Measurements from ENCODE around the gene MYCN. TPM values are rescaled to one million over a fixed set of nuclear protein-coding genes. Genes with fewer than 3 reads are reported as not detected.

Gene MYCN
- total RNA-seq, 1 experiment from 2014 or later, result 68.3 TPM

DNA sequence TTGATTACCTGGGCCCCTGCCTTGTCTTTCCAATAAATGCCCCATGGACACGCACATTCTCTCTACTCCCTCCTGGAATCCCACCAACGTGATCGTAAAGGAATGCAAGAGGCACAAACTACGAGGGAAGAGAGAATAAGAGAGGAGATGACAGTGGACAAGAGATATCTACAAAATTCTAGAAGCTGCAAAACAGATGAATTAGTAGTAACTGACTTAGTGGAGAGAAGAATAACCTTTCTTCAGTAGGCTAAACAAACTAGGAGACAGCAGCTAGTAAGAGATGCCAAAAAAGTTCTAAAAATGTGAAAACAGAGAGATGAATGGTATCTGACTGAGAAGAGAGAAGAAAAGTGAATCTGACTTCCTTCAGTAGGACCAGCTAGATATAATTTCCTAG is 43.5 kb upstream of the MYCN start (continued):
- no peak for TF ChIP-seq ESRRA (CRISPR knock-in tag; IDR thresholded peaks at IDR 0.05; ENCODE audit: borderline replicate concordance)
- TF ChIP-seq ZNF416 (CRISPR knock-in tag; IDR thresholded peaks at IDR 0.05), result no peak

GRCh38 chr2:15897431-15898098 is 42.8 kb upstream of the MYCN start:
- ATAC-seq, result no peak
- TF ChIP-seq, protein P1, sequence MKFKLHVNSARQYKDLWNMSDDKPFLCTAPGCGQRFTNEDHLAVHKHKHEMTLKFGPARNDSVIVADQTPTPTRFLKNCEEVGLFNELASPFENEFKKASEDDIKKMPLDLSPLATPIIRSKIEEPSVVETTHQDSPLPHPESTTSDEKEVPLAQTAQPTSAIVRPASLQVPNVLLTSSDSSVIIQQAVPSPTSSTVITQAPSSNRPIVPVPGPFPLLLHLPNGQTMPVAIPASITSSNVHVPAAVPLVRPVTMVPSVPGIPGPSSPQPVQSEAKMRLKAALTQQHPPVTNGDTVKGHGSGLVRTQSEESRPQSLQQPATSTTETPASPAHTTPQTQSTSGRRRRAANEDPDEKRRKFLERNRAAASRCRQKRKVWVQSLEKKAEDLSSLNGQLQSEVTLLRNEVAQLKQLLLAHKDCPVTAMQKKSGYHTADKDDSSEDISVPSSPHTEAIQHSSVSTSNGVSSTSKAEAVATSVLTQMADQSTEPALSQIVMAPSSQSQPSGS (CRISPR knock-in tag; IDR thresholded peaks at IDR 0.05; ENCODE audit: borderline replicate concordance, low read depth), result no peak
- TF ChIP-seq SMAD3 (CRISPR knock-in tag; IDR thresholded peaks at IDR 0.05; ENCODE audit: borderline replicate concordance) (no peak), NFYB (CRISPR knock-in tag; conservative IDR thresholded peaks at IDR 0.05; ENCODE audit: low read depth) (no peak)
- Mint-ChIP-seq H3K27me3 (ENCODE audit: low read depth) (peaks cover 6% of the 10 kb centered on the region), H3K4me1 (peaks cover 45% of the 10 kb centered on the region), H3K36me3 (peaks cover 19% of the 10 kb centered on the region), H3K4me3 (no peak overlapping the region), H3K27ac (no peak overlapping the region), H3K9me3 (peaks cover 33% of the 10 kb centered on the region)
- DNase-seq (ENCODE audit: low spot score), result no peak
- ChIA-PET CTCF (interaction anchor here (1.8 kb wide), 1 partner anchor 136 kb away, joined by 4 read pairs; no protein-coding TSS in a partner anchor), POLR2A (interaction anchor here (0.7 kb wide), 1 partner anchor 16 kb away, joined by 4 read pairs; no protein-coding TSS in a partner anchor)

DNA sequence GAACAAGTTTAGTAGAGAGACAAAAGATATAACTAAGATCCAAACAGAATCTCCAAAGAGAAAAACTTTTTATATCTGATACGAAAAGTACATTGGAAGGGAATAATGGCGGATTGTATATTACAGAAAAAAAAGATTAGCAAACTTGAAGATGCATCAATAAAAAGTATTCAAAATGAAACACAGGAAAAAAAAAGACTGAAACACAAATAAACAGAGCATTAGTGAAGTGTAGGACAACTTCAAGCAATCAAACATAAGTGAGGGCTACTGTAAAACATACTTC is 41.1 kb upstream of the MYCN start:
- Mint-ChIP-seq H3K4me1 (peaks cover 29% of the 10 kb centered on the region), H3K9me3 (peaks cover 33% of the 10 kb centered on the region), H3K4me3 (no peak overlapping the region), H3K27ac (no peak overlapping the region), H3K27me3 (ENCODE audit: low read depth) (peaks cover 6% of the 10 kb centered on the region), H3K36me3 (peaks cover 19% of the 10 kb centered on the region)
- ChIA-PET CTCF (interaction anchor here (1.5 kb wide), 1 partner anchor 10 kb away, joined by 4 read pairs; no protein-coding TSS in a partner anchor), POLR2A (no interaction called here)
- no peak for ATAC-seq
- DNase-seq (ENCODE audit: low spot score), result no peak
- TF ChIP-seq FOXP4 (CRISPR knock-in tag; IDR thresholded peaks at IDR 0.05) (no peak), ESRRA (CRISPR knock-in tag; IDR thresholded peaks at IDR 0.05; ENCODE audit: borderline replicate concordance) (no peak), ZNF317 (CRISPR knock-in tag; IDR thresholded peaks at IDR 0.05; ENCODE audit: borderline replicate concordance, low read depth) (no peak), TCF7 (CRISPR knock-in tag; IDR thresholded peaks at IDR 0.05; ENCODE audit: low read depth) (no peak), NFE2L1 (CRISPR knock-in tag; IDR thresholded peaks at IDR 0.05) (no peak), CREM (CRISPR knock-in tag; IDR thresholded peaks at IDR 0.05) (no peak), JAZF1 (CRISPR knock-in tag; IDR thresholded peaks at IDR 0.05) (no peak), IRF1 (CRISPR knock-in tag; IDR thresholded peaks at IDR 0.05) (no peak), E2F1 (CRISPR knock-in tag; IDR thresholded peaks at IDR 0.05) (no peak), PRDM15 (CRISPR knock-in tag; IDR thresholded peaks at IDR 0.05) (no peak), GRHL2 (CRISPR knock-in tag; IDR thresholded peaks at IDR 0.05; ENCODE audit: insufficient replicate concordance, severe bottlenecking) (no peak)
- TF ChIP-seq, protein P2, sequence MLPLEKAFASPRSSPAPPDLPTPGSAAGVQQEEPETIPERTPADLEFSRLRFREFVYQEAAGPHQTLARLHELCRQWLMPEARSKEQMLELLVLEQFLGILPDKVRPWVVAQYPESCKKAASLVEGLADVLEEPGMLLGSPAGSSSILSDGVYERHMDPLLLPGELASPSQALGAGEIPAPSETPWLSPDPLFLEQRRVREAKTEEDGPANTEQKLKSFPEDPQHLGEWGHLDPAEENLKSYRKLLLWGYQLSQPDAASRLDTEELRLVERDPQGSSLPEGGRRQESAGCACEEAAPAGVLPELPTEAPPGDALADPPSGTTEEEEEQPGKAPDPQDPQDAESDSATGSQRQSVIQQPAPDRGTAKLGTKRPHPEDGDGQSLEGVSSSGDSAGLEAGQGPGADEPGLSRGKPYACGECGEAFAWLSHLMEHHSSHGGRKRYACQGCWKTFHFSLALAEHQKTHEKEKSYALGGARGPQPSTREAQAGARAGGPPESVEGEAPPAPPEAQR (CRISPR knock-in tag; IDR thresholded peaks at IDR 0.05), result no peak
- TF ChIP-seq, protein P3, sequence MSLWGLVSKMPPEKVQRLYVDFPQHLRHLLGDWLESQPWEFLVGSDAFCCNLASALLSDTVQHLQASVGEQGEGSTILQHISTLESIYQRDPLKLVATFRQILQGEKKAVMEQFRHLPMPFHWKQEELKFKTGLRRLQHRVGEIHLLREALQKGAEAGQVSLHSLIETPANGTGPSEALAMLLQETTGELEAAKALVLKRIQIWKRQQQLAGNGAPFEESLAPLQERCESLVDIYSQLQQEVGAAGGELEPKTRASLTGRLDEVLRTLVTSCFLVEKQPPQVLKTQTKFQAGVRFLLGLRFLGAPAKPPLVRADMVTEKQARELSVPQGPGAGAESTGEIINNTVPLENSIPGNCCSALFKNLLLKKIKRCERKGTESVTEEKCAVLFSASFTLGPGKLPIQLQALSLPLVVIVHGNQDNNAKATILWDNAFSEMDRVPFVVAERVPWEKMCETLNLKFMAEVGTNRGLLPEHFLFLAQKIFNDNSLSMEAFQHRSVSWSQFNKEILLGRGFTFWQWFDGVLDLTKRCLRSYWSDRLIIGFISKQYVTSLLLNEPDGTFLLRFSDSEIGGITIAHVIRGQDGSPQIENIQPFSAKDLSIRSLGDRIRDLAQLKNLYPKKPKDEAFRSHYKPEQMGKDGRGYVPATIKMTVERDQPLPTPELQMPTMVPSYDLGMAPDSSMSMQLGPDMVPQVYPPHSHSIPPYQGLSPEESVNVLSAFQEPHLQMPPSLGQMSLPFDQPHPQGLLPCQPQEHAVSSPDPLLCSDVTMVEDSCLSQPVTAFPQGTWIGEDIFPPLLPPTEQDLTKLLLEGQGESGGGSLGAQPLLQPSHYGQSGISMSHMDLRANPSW (CRISPR knock-in tag; conservative IDR thresholded peaks at IDR 0.05; ENCODE audit: low read depth), result no peak

Data from WTC11 (cell line).